Nephron progenitor cell (in vitro differentiated cells): ENCODE data around the gene CCDC80.
A peak's percentile ranks its signal among the peaks of the same experiment; 100 is the strongest.

Experiments used
- DNase-seq: peaks from one replicate; pipeline ENCODE4 v3.0.0; 2021
- H3K27ac Mint-ChIP-seq: 2 replicates; pipeline ENCODE4 v1.8.0; 2021; ENCODE audit warnings: mild to moderate bottlenecking, moderate library complexity, mixed read lengths
- H3K27me3 Mint-ChIP-seq: 2 replicates; pipeline ENCODE4 v1.8.0; 2021; ENCODE audit warnings: mild to moderate bottlenecking, low read depth, mixed read lengths; ENCODE audit not compliant: poor library complexity
- H3K36me3 Mint-ChIP-seq: 2 replicates; pipeline ENCODE4 v1.8.0; 2021; ENCODE audit warnings: low read depth, mixed read lengths
- H3K4me1 Mint-ChIP-seq: 2 replicates; pipeline ENCODE4 v1.8.0; 2021; ENCODE audit warnings: mixed read lengths
- H3K4me3 Mint-ChIP-seq: 2 replicates; pipeline ENCODE4 v1.8.0; 2021; ENCODE audit warnings: mild to moderate bottlenecking, moderate library complexity, mixed read lengths
- H3K9me3 Mint-ChIP-seq: 2 replicates; pipeline ENCODE4 v1.8.0; 2021; ENCODE audit warnings: mild to moderate bottlenecking, moderate library complexity, mixed read lengths
- TF ChIP-seq, protein P1 (sequence below): fragments of 200-600 bp; sonication (generic); IDR thresholded peaks from 2 replicates; pipeline ENCODE4 v1.5.0; 2021; ENCODE audit warnings: antibody characterized with exemption

CCDC80 gene

GRCh38 chr3:112688085-112688769 is 47.3 kb upstream of the CCDC80 start:
- Mint-ChIP-seq H3K27me3 (no peaks in the 10 kb centered on the region), H3K9me3 (peaks cover 17% of the 10 kb centered on the region), H3K4me3 (no peak overlapping the region), H3K36me3 (peaks cover 7% of the 10 kb centered on the region), H3K4me1 (peaks cover 19% of the 10 kb centered on the region), H3K27ac (peak overlapping the region; percentile 70)
- TF ChIP-seq, protein P1, sequence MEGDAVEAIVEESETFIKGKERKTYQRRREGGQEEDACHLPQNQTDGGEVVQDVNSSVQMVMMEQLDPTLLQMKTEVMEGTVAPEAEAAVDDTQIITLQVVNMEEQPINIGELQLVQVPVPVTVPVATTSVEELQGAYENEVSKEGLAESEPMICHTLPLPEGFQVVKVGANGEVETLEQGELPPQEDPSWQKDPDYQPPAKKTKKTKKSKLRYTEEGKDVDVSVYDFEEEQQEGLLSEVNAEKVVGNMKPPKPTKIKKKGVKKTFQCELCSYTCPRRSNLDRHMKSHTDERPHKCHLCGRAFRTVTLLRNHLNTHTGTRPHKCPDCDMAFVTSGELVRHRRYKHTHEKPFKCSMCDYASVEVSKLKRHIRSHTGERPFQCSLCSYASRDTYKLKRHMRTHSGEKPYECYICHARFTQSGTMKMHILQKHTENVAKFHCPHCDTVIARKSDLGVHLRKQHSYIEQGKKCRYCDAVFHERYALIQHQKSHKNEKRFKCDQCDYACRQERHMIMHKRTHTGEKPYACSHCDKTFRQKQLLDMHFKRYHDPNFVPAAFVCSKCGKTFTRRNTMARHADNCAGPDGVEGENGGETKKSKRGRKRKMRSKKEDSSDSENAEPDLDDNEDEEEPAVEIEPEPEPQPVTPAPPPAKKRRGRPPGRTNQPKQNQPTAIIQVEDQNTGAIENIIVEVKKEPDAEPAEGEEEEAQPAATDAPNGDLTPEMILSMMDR: no peak
- no peak for DNase-seq

DNA sequence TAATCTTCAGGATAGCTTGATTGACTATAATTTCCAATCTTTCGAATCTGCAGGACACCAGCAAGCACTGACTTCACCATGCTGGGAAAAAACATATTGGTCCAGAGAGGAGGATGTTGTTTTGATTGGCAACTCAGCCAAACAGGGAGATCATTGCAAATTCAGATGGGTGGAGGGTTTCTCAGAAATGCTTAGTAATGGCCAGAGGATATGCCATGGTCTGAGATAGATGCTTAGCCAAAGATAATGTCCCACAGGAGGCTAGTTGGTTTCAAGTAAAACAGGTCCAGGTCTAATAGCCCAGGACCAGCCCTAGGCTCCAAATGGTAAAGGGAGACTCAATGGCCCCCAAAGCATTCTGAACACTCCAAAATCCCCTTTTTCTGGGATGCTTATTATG is 46.7 kb upstream of the CCDC80 start:
- Mint-ChIP-seq H3K4me1 (peaks cover 19% of the 10 kb centered on the region), H3K9me3 (peaks cover 13% of the 10 kb centered on the region), H3K4me3 (no peak overlapping the region), H3K27me3 (no peaks in the 10 kb centered on the region), H3K27ac (no peak overlapping the region), H3K36me3 (peaks cover 5% of the 10 kb centered on the region)
- DNase-seq: no peak
- TF ChIP-seq, protein P1: no peak

DNA sequence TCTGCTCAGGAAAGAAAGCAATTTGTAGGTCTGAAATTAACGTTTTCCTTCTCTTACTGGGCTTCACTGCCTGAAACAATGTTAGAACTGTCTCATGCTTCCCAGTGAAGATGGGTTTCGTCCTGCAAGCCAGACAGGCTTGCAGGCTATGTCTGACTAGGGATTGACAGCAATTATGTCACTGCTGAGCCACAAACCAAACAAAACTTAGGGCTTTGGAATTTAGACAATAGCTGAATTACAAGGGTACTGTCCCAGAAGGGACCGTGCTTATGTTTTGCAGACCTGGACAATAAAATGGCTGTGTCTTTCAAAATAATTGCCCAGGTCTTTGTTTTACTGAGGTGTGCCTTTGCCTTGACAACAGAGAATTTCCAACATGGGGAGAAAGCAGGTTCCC is 46.3 kb upstream of the CCDC80 start:
- Mint-ChIP-seq H3K36me3 (peaks cover under 1% of the 10 kb centered on the region), H3K27ac (no peak overlapping the region), H3K27me3 (no peaks in the 10 kb centered on the region), H3K4me3 (no peak overlapping the region), H3K9me3 (peaks cover 9% of the 10 kb centered on the region), H3K4me1 (peaks cover 19% of the 10 kb centered on the region)
- DNase-seq: no peak
- TF ChIP-seq, protein P1: no peak

DNA sequence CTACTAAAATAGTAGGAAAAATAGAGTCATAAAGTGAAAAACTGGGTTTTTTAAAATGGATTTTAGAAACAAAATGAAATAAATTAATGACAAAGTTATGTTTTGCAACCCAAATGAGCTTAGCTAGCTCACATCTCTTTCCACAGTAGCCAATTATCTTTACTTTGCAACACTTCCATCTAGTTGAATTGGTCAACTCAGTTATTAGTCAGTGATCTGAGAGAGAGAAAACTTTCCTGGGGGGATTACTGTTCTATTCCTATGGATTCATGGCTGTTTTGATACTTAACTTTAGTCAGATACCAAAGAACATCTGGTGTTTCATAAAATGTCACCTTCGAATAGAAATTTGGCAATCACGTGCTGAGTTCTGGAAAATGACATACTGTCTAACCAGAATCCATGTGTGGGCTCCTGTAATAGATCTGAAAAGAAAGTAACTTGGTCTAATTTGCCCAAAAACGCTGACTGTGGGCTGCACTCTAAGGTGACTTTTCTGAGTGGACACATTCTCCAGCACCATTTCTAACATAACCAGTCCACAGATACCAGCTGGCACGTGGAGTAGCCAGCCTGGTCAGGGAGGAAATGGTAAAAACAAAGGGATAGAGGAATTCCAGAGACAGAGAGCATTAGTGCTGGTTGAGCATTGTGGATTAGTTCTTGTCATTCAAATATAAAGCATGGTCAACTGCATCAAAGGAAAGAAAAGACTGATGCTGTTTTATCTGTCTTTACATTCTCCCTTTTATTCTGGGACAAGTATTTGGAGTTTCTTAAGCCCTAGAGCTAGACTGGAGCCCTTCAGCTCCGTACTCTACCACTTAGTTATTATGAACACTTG is 45.2 kb upstream of the CCDC80 start:
- H3K27ac Mint-ChIP-seq: peak overlapping the region; percentile 71

DNA sequence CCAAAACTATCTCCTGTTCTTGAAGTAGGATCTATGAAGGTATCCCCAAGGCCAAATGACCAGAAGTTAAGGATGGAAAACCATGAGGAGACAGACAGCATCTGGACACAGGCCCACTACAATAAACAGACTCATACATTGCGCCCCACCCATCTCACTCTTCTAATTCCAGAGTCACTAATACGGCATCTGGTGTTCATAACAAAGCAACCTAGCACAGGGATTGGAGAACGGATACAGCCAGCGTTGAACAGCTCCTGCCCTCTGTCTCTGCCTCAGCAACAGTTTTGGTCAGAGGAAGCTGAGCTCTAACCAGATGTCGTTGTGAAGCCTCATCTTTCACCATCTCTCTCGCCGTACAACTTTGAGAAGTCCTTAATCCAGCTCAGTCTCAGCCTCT is 44.5 kb upstream of the CCDC80 start:
- H3K27ac Mint-ChIP-seq: no peak overlapping the region
- H3K36me3 Mint-ChIP-seq: no peaks in the 10 kb centered on the region
- no peak overlapping the region for H3K4me3 Mint-ChIP-seq
- no peaks in the 10 kb centered on the region for H3K9me3 Mint-ChIP-seq
- peaks cover 19% of the 10 kb centered on the region for H3K4me1 Mint-ChIP-seq
- no peak for DNase-seq
- TF ChIP-seq, protein P1: no peak
- no peaks in the 10 kb centered on the region for H3K27me3 Mint-ChIP-seq

More for the DNA sequence above, 45.2 kb upstream of the CCDC80 start:
- H3K4me1 Mint-ChIP-seq: peaks cover 19% of the 10 kb centered on the region
- no peak overlapping the region for H3K4me3 Mint-ChIP-seq
- no peaks in the 10 kb centered on the region for H3K36me3 Mint-ChIP-seq
- H3K9me3 Mint-ChIP-seq: no peaks in the 10 kb centered on the region
- no peak for DNase-seq
- no peaks in the 10 kb centered on the region for H3K27me3 Mint-ChIP-seq
- TF ChIP-seq, protein P1: no peak
